Skin epidermis (tissue), 12 donors: Measurements from ENCODE around the gene SH3YL1.
A peak's percentile ranks its signal among the peaks of the same experiment; 100 is the strongest.
"Not testable (repeated sequence)": the region's sequence is repeated elsewhere in the genome, so short reads cannot be mapped to it uniquely, and the experiment has no call there.

ENCODE experiments used
- H3K27ac ChIP-seq, 21 experiments: fragments of 200-600 bp; sonication (generic) in 11 of 21; one replicate each; pipeline ENCODE4 v1.5.0; 2020; ENCODE audit warnings: mild to moderate bottlenecking in 3 of 21, inconsistent platforms in 2 of 21, moderate library complexity in 2 of 21
- H3K4me3 ChIP-seq, 7 experiments: fragments of 200-600 bp; sonication (generic) in 2 of 7; one replicate each; pipeline ENCODE4 v1.5.0; 2020; ENCODE audit warnings: inconsistent platforms in 2 of 7, mild to moderate bottlenecking in 2 of 7, moderate library complexity in 1 of 7

SH3YL1 gene

DNA sequence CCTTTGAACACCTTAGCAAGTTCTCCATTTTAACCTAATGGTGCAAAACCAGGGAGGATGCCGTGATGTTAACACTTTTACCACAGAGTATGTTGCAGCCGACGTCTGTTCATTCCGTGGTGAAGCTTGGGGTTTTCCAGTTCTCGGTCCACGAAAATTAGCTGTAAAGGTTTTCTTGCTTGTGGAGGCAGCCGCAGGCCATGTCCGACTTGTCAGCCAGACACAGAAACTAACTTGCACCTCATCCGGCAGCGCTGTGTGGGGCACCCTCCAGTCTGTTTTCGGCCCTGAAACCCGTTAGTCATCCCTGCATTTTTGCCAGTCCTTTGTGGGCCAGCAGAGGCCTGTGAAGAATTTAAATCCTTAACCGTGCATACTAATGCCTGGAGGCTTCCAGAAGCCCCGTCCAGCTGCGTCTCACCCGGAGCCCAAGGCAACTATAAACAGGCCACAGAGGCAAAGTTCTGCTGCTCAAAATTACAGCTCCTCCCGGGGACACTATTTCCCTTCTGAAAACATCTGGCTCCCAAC is 70.6 kb downstream of the SH3YL1 start:
- no peak overlapping the region for H3K4me3 ChIP-seq
- peak overlapping the region in 10 of 21 experiments; percentile 16 to 55 (median 39) for H3K27ac ChIP-seq

DNA sequence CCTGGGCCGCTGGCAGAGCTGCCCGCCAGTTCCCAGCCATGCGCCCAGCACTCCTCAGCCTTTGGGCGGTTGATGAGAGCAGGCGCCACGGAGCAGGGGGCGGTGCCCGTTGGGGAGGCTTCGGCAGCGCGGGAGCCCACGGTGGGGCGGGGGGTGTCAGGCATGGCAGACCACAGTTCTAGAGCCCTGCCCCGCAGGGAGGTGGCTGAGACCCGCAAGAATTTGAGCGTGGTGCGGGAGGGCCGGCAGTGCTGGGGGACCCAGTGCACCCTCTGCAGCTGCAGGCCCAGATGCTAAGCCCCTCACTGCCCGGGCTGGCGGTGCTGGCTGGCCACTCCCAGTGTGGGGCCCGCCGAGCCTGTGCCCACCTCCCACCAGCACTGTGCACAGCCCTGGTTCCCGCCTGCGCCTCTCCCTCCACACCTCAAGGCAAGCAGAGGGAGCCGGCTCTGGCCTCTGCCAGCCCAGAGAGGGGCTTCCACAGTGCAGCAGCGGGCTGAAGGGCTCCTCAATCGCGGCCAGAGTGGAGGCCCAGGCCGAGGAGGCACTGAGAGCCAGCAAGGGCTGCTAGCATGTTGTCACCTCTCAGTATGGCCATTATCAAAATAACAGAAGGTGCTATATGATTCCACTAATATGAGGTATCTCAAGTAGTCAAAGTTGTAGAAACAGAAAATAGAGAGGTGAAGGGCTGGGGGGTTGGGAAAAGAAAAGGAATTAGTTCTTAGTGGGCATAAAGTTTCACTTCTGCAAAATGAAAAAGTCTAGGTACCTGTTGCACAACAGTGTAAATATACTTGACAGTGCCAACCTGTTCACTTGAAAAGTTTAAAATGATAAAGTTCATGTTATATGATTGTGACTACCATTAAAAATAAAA is 72.3 kb downstream of the SH3YL1 start:
- Histone ChIP-seq H3K4me3 (no peak overlapping the region), H3K27ac (no peak overlapping the region)

DNA sequence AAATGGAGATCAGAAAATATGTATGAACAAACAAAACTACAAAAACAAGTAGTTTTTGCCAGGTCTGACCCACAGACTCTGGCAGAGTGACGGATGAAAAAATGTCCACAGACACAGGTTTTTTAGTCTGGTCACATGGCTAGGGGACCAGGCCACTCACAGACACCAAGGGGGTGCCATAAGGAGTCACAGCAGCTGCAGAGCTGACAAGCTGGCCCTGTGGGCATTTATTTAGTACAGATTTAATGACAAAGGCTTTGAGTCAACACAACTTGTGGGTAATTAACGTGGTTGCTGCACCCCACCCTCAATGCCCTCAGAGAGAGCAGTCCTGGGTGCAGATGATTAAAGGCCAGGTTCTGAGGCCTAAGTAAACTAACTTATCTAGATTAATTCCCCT is 76.0 kb downstream of the SH3YL1 start:
- H3K4me3 ChIP-seq: no peak overlapping the region
- H3K27ac ChIP-seq: no peak overlapping the region

DNA sequence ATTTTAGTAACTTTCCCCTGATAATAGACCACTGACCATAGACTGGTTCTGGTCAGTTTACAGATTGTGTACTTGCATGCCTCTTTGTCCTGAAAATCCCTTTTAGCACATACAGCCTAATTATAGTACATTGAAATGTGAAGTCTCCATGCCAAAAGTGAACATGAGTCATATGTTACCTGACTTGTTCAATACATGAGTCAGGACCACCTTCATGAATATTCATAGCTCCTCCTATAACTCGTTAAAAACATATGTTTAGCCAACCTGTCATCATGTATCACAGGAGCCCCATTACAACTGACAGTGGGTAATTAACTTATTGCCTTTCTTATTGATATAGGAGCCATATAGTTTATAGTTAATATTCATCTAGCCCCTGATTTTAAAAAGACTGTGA is 78.6 kb downstream of the SH3YL1 start:
- no peak overlapping the region for H3K27ac ChIP-seq
- no peak overlapping the region for H3K4me3 ChIP-seq

DNA sequence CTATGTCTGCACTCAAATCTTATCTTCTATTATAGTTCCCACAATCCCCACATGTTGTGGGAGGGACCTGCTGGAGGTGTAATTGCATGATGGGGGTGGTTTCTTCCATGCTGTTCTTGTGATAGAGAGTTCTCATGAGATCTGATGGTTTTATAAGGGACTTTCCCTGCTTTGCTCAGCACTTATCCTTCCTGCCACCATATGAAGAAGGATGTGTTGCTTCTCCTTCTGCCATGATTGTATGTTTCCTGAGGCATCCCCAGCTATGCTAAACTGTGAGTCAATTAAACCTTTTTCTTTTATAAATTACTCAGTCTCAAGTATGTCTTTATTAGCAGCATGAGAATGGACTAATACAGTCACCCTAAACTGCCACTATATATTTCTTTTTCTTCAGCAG is 79.1 kb downstream of the SH3YL1 start:
- Histone ChIP-seq H3K4me3 (no peak overlapping the region), H3K27ac (no peak overlapping the region)

DNA sequence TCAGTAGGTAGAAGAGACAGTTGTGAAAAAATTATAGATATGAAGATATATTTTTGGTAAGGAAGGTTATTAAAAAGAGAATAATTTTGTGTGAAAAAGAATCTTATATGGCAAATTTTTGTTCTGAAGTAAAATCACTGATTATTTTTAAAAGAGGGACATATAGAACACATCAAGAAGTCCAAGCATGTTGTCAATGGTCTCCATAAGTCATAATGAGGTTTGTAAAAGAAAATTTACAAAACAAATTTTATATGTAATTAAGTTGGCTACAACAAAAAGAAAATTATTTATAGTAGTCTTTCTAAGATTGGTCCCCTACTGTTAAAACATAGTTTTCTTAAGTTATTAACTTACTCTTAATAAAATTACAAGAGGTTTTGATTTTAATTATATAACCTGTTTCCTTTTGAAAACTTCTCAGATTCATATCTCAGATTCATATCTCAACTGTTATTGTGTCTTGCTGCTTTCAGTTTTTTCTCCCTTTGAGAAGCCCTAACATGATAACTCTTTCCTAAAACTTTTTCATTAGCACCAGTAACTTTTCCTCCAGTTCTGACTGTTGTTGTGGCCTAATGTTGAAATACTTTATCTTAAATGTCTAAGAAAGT is 81.2 kb downstream of the SH3YL1 start:
- no peak overlapping the region for H3K27ac ChIP-seq
- no peak overlapping the region for H3K4me3 ChIP-seq

DNA sequence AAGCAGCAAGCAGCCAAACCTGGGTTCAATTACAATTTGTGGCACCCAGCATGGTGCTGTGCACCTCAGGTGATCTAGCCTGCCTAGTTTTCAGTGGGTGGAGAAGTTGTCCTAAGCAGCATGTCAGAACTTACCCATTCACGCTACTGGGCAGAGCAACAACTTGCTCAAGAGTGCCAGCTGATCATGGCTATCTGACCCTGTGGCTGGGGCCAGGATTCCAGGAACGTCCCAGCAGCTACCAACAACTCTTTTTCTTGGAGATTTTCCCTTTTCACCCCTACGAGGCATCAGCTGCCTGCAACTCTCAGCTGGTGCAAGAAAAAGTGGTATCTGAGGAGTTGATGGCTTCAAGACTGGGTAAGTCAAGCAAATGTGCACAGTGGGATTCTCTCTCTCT is 83.5 kb downstream of the SH3YL1 start:
- Histone ChIP-seq H3K4me3 (no peak overlapping the region), H3K27ac (no peak overlapping the region)

DNA sequence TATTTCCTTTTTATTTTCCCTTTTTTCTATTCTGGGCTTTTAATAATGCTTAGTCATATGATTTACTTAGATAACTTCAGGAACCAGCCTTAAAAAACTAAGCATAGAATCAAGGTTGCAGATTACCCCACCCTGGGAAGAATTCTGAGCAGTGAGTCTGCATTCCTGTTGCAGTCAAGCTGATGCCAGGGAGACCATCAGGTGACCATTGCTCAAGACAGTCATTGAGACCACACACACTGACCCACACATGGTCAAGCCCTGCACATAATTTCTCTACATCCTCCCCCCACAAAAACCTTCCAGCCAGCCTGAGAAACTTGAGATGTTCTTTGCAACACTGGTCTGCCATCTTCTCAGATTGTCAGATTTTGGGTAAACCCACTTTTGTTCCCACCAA is 83.9 kb downstream of the SH3YL1 start:
- no peak overlapping the region for H3K4me3 ChIP-seq
- H3K27ac ChIP-seq: no peak overlapping the region

DNA sequence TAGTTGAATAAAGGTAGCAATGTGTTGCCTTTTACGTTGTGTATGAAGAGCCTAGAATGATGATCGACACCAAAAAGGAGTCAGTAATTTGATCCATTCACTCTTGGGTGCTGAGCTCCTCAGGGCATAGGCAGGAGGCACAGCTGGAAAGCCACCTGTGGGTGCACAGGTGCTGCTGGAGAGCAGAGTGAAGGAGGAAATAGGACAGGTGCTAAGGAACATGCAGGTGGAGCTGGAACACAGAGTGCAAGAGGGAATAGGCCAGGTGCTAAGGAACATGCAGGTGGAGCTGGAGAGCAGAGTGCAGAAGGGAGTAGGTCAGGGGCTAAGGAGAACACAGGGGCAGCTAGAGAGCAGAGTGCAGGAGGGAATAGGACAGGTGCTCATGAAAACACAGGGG is 86.1 kb downstream of the SH3YL1 start:
- Histone ChIP-seq H3K4me3 (no peak overlapping the region), H3K27ac (peak overlapping the region in 1 of 21 experiments; percentile 5)

DNA sequence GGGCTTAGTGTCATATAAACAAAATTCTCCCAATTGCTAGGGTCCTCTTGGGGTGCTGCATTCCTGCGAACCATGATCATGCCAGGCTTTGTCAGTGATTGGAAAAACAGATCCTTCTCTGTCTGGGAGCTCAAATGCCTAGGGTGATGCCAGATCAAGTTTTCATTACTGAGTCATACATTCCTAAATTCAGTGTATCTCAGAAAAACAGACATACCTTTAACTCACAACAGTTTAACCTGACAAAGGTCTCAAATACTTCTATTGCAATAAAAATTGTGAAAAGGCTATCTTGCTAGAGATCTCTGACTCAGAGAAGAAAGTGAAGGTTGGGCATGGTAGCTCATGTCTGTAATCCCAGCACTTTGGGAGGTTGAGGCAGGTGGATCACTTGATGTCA is 86.9 kb downstream of the SH3YL1 start:
- no peak overlapping the region for H3K4me3 ChIP-seq

DNA sequence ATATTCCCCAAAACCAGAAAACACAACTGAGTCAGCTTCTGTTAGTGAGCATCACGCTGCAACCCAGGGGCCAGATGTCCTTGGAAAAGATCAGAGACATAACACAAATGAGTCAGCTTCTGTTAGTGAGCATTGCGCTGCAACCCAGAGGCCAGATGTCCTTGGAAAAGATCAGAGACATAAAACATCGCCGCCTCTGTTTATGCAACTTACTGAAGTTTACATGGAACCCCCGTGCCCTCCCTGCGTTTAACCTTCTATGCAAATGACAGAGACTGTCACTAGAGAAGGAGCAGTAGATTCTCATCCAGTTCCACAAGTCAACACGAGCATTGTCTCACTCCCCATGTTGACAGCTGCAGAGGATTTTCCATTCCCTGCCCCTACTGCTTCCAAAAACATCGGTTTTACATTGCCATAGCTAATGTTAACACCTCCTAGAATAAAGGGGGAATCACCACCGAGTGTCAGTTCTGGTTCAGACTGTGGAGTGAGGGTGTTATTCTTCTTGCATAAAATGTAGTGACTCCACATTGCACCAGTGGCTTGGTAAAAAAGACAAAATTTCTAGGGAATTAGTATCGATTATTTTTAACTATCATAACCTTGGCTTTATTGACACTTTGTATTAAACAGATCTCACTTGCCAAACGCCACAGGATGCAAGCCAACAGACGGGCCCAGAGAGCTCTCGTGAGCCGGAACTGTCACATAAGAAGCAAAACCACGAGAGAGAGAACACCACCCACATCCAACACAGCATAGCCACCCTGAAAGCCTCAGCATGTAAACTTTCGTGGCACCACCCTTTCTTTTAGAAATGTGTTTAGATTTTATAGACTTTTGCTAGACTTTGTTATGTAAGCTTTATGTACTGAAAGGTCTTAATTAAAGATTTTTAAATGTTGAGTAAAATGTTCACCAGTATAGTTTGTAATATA is 87.7 kb downstream of the SH3YL1 start:
- no peak overlapping the region for H3K4me3 ChIP-seq
- H3K27ac ChIP-seq: peak overlapping the region in 8 of 21 experiments; percentile 11 to 80 (median 38)

More for the DNA sequence above, 86.9 kb downstream of the SH3YL1 start:
- H3K27ac ChIP-seq: peak overlapping the region in 6 of 21 experiments; percentile 2 to 76 (median 28)

DNA sequence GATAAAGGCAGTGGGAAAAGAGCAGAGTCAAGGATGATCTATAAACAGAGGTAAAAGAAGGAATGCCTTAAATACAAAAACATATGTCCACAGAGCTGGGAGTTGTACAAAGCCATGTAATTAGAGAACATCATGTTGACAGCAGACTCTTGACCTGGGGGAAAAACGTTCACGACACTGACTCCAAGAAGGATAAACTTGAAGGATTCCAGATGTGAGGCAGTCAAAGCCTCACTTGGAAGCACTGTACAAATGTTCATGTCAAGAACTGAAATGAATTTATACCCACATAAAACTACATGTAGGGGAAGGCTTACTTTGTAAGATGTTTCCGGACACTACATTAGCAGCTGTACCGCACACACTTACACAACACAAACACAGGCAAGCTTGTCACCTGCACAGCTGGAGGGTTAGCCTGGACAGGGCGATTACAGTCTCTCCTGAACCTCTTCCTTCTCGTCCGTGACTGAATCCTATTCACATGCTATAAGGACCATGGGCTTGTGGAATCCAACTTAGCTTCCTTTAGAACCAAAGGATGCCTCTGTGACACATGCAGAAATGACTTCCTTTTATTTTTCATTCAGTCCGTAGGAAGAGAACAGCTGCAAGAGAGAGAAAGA is 88.6 kb downstream of the SH3YL1 start:
- no peak overlapping the region for H3K4me3 ChIP-seq
- peak overlapping the region in 4 of 21 experiments; percentile 37 to 80 (median 70) for H3K27ac ChIP-seq

DNA sequence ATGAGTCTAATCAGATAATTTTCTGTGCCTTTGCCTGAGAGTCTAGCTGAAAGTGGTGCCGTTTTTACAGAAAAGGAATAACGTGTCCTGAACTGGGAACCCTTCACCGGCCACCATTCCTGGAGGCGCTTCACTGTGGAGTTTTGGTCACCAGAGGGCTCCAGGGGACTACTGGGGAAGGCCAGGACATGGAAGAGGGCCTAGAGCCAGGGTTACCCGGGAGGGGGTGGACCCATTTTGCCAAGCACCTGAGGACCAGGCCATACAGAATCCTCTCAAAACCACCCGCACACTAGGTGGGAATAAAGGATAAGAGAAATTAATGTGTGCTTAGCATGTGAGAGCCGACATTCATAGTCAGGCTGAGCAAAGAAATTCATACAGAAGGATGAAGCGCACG is 91.7 kb downstream of the SH3YL1 start:
- not testable (repeated sequence) for H3K4me3 ChIP-seq, H3K27ac ChIP-seq

DNA sequence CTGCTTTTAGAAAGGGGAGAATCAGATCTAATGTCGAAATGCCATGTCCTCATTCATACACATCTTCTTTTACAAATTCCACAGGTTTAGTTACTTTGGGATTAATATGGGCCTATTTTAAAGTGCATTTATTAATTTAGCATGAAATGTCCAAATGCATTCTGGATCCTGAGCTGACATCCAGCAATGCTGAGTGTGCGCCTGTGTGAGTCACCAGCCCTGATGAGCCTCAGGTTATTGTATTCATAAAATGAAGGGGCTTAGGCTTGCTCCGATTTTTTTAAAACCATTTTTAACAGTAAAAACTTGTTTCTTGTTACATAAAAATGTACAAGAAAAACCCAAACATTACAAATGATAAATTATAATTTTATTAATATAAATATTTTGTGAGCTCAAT is 94.1 kb downstream of the SH3YL1 start:
- Histone ChIP-seq H3K4me3 (no peak overlapping the region), H3K27ac (no peak overlapping the region)
